SK-N-SH treated with all-trans-retinoic acid at 6 μM for 48 hours (cell line): ENCODE measurements around the gene NKAIN1.
"Not testable (repeated sequence)": the region's sequence is repeated elsewhere in the genome, so short reads cannot be mapped to it uniquely, and the experiment has no call there.

Source experiments
- ATAC-seq: fragments of 200-7000 bp; cut with Tn5 transposase; 3 replicates; pipeline ENCODE4 v1.9.1; 2020; ENCODE audit warnings: mild to moderate bottlenecking, moderate library complexity
- ARNTL ChIP-seq: fragments of 450-650 bp; formaldehyde crosslinking; IDR thresholded peaks from 2 replicates; pipeline ENCODE4 v1.5.0; 2020; ENCODE audit warnings: low read depth, mild to moderate bottlenecking, moderate library complexity, borderline replicate concordance
- BACH2 ChIP-seq: fragments of 250-450 bp; sonication (Bioruptor Pico); IDR thresholded peaks from 2 replicates; pipeline ENCODE4 v1.9.0; 2021; ENCODE audit warnings: mild to moderate bottlenecking, borderline replicate concordance
- CSDC2 ChIP-seq: fragments of 250-450 bp; sonication (Bioruptor Pico); IDR thresholded peaks from 2 replicates; pipeline ENCODE4 v1.5.0; 2020; ENCODE audit warnings: mild to moderate bottlenecking, moderate library complexity
- ESRRG ChIP-seq: fragments of 250-450 bp; sonication (Bioruptor Pico); IDR thresholded peaks from 2 replicates; pipeline ENCODE4 v1.6.1; 2021; ENCODE audit warnings: mild to moderate bottlenecking
- GLIS3 ChIP-seq: fragments of 250-450 bp; sonication (Bioruptor Pico); IDR thresholded peaks from 2 replicates; pipeline ENCODE4 v1.5.0; 2020; ENCODE audit warnings: mild to moderate bottlenecking, moderate library complexity
- ISL1 ChIP-seq: fragments of 250-450 bp; sonication (Bioruptor Pico); IDR thresholded peaks from 2 replicates; pipeline ENCODE4 v2.1.2; 2022; ENCODE audit warnings: mild to moderate bottlenecking, moderate library complexity
- OSR1 ChIP-seq: fragments of 250-450 bp; sonication (Bioruptor Pico); IDR thresholded peaks from 2 replicates; pipeline ENCODE4 v1.8.0; 2022; ENCODE audit warnings: moderate library complexity, mild to moderate bottlenecking, inconsistent platforms
- PPARA ChIP-seq: fragments of 250-450 bp; sonication (Bioruptor Pico); IDR thresholded peaks from 2 replicates; pipeline ENCODE4 v1.5.0; 2020; ENCODE audit warnings: mild to moderate bottlenecking, borderline replicate concordance
- RARB ChIP-seq: fragments of 250-450 bp; sonication (Bioruptor Pico); IDR thresholded peaks from 2 replicates; pipeline ENCODE4 v1.8.0; 2021; ENCODE audit warnings: mild to moderate bottlenecking, moderate library complexity
- SNAI2 ChIP-seq: fragments of 250-450 bp; sonication (Bioruptor Pico); IDR thresholded peaks from 2 replicates; pipeline ENCODE4 v1.5.0; 2020; ENCODE audit warnings: mild to moderate bottlenecking, moderate library complexity
- TCF4 ChIP-seq: fragments of 250-450 bp; sonication (Bioruptor Pico); IDR thresholded peaks from 2 replicates; pipeline ENCODE4 v1.8.0; 2021; ENCODE audit warnings: mild to moderate bottlenecking, moderate library complexity, borderline replicate concordance
- TOX ChIP-seq: fragments of 250-450 bp; sonication (Bioruptor Pico); IDR thresholded peaks from 2 replicates; pipeline ENCODE4 v1.8.0; 2021; ENCODE audit warnings: mild to moderate bottlenecking, moderate library complexity, borderline replicate concordance
- ZC3H10 ChIP-seq: fragments of 250-450 bp; sonication (Bioruptor Pico); IDR thresholded peaks from 2 replicates; pipeline ENCODE4 v1.5.1; 2021; ENCODE audit warnings: mild to moderate bottlenecking, moderate library complexity
- ZFP3 ChIP-seq: fragments of 250-450 bp; sonication (Bioruptor Pico); IDR thresholded peaks from 2 replicates; pipeline ENCODE4 v1.5.0; 2020; ENCODE audit warnings: mild to moderate bottlenecking, moderate library complexity
- ZFP30 ChIP-seq: fragments of 450-650 bp; formaldehyde crosslinking; IDR thresholded peaks from 2 replicates; pipeline ENCODE4 v1.5.0; 2022; ENCODE audit warnings: mild to moderate bottlenecking, moderate library complexity
- ZNF565 ChIP-seq: fragments of 450-650 bp; formaldehyde crosslinking; conservative IDR thresholded peaks from 2 replicates; pipeline ENCODE4 v1.5.0; 2020; ENCODE audit warnings: low read depth, mild to moderate bottlenecking, moderate library complexity
- ZNF70 ChIP-seq: fragments of 450-650 bp; formaldehyde crosslinking; IDR thresholded peaks from 2 replicates; pipeline ENCODE4 v1.5.0; 2020; ENCODE audit warnings: mild to moderate bottlenecking, moderate library complexity
- ZNF8 ChIP-seq: fragments of 450-650 bp; formaldehyde crosslinking; IDR thresholded peaks from 2 replicates; pipeline ENCODE4 v1.5.0; 2020; ENCODE audit warnings: mild to moderate bottlenecking, moderate library complexity
- TF ChIP-seq, protein P1 (sequence below): fragments of 250-450 bp; sonication (Bioruptor Pico); IDR thresholded peaks from 2 replicates; pipeline ENCODE4 v1.8.0; 2020; ENCODE audit warnings: mild to moderate bottlenecking, moderate library complexity, borderline replicate concordance
- TF ChIP-seq, protein P2 (sequence below): fragments of 250-450 bp; sonication (Bioruptor Pico); IDR thresholded peaks from 2 replicates; pipeline ENCODE4 v1.5.1; 2021; ENCODE audit warnings: mild to moderate bottlenecking, moderate library complexity
- TF ChIP-seq, protein P3 (sequence below): fragments of 250-450 bp; sonication (Bioruptor Pico); IDR thresholded peaks from 2 replicates; pipeline ENCODE4 v1.5.1; 2020; ENCODE audit warnings: low read depth, mild to moderate bottlenecking, moderate library complexity
- TF ChIP-seq, protein P4 (sequence below): fragments of 250-450 bp; sonication (Bioruptor Pico); IDR thresholded peaks from 2 replicates; pipeline ENCODE4 v1.8.0; 2021; ENCODE audit warnings: low read depth, mild to moderate bottlenecking, moderate library complexity, borderline replicate concordance

Gene NKAIN1

DNA sequence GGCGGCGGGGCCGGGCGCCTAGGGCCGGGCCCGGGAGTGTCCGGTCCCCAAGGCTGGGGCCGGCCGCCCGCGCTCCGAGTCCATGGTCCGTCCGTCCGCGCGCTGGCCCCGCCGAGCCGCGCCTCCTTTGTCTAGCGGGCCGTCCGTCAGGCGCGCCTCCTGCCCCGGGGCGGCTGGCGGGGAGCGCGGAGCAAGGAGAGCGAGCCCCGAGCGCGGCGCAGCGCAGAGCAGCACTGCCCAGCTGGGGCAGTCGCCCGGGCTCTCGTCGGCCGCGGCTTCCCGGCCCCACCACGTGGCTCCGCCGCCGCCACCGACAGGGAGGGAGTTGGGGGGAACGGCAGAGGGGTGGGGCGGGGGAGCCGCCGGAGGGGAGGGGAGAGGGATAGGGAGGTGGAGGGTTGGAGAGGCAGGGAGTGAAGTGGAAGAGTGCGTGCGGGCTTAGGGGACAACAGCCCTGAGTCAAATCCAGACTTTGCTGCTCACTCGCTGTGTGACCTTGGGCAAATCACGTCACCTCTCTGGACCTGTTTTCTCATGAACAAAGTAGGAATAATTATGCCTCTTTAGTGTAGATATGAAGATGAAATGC lies at the start of gene NKAIN1:
NKAIN1 (minus strand) TSS at position 235 of the 589 bp plus-strand sequence. CDS start 340 bp downstream, outside the sequence.
- ATAC-seq = peak; percentile 75
- TF ChIP-seq, protein P1, sequence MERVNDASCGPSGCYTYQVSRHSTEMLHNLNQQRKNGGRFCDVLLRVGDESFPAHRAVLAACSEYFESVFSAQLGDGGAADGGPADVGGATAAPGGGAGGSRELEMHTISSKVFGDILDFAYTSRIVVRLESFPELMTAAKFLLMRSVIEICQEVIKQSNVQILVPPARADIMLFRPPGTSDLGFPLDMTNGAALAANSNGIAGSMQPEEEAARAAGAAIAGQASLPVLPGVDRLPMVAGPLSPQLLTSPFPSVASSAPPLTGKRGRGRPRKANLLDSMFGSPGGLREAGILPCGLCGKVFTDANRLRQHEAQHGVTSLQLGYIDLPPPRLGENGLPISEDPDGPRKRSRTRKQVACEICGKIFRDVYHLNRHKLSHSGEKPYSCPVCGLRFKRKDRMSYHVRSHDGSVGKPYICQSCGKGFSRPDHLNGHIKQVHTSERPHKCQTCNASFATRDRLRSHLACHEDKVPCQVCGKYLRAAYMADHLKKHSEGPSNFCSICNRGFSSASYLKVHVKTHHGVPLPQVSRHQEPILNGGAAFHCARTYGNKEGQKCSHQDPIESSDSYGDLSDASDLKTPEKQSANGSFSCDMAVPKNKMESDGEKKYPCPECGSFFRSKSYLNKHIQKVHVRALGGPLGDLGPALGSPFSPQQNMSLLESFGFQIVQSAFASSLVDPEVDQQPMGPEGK = no peak
- TF ChIP-seq, protein P2, sequence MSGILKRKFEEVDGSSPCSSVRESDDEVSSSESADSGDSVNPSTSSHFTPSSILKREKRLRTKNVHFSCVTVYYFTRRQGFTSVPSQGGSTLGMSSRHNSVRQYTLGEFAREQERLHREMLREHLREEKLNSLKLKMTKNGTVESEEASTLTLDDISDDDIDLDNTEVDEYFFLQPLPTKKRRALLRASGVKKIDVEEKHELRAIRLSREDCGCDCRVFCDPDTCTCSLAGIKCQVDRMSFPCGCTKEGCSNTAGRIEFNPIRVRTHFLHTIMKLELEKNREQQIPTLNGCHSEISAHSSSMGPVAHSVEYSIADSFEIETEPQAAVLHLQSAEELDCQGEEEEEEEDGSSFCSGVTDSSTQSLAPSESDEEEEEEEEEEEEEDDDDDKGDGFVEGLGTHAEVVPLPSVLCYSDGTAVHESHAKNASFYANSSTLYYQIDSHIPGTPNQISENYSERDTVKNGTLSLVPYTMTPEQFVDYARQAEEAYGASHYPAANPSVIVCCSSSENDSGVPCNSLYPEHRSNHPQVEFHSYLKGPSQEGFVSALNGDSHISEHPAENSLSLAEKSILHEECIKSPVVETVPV (CRISPR knock-in tag) = no peak
- TF ChIP-seq ZC3H10 (CRISPR knock-in tag) (no peak), CSDC2 (CRISPR knock-in tag) (no peak), OSR1 (CRISPR knock-in tag) (no peak), TCF4 (CRISPR knock-in tag) (no peak), PPARA (CRISPR knock-in tag) (no peak), ISL1 (CRISPR knock-in tag) (no peak), SNAI2 (CRISPR knock-in tag) (no peak), ESRRG (CRISPR knock-in tag) (no peak)

DNA sequence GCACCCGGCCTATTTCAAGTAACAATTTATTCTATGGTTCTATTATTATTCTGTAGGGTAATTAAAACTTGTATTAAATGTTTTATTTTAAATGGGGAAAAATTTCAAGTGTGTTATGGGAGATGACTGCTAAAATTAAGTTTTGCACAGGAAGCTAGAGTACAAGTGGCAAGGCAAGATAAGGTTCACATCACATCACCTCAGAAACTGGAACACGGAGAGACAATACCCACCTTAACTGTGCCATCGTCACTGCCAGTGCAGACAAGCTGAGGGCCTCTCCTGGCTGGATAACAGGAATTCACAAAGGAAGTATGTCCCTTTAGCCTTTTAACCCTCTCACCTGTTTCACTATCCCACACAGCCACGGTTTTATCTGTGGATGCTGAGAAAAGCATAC lies 49.3 kb upstream of the NKAIN1 start:
- ATAC-seq = no peak
- TF ChIP-seq GLIS3 (CRISPR knock-in tag) (no peak), PPARA (CRISPR knock-in tag) (no peak), CSDC2 (CRISPR knock-in tag) (no peak), BACH2 (no peak), ZNF70 (no peak), TCF4 (CRISPR knock-in tag) (no peak), ZFP3 (CRISPR knock-in tag) (no peak), ZNF565 (CRISPR knock-in tag) (no peak), ARNTL (CRISPR knock-in tag) (no peak), RARB (CRISPR knock-in tag) (no peak), ISL1 (CRISPR knock-in tag) (no peak), TOX (CRISPR knock-in tag) (no peak), OSR1 (CRISPR knock-in tag) (no peak), ZNF8 (CRISPR knock-in tag) (no peak), ZFP30 (CRISPR knock-in tag) (no peak), ZC3H10 (CRISPR knock-in tag) (no peak)
- TF ChIP-seq, protein P3, sequence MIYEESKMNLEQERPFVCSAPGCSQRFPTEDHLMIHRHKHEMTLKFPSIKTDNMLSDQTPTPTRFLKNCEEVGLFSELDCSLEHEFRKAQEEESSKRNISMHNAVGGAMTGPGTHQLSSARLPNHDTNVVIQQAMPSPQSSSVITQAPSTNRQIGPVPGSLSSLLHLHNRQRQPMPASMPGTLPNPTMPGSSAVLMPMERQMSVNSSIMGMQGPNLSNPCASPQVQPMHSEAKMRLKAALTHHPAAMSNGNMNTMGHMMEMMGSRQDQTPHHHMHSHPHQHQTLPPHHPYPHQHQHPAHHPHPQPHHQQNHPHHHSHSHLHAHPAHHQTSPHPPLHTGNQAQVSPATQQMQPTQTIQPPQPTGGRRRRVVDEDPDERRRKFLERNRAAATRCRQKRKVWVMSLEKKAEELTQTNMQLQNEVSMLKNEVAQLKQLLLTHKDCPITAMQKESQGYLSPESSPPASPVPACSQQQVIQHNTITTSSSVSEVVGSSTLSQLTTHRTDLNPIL (CRISPR knock-in tag) = no peak
- TF ChIP-seq, protein P4, sequence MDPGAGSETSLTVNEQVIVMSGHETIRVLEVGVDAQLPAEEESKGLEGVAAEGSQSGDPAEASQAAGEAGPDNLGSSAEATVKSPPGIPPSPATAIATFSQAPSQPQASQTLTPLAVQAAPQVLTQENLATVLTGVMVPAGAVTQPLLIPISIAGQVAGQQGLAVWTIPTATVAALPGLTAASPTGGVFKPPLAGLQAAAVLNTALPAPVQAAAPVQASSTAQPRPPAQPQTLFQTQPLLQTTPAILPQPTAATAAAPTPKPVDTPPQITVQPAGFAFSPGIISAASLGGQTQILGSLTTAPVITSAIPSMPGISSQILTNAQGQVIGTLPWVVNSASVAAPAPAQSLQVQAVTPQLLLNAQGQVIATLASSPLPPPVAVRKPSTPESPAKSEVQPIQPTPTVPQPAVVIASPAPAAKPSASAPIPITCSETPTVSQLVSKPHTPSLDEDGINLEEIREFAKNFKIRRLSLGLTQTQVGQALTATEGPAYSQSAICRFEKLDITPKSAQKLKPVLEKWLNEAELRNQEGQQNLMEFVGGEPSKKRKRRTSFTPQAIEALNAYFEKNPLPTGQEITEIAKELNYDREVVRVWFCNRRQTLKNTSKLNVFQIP = no peak

DNA sequence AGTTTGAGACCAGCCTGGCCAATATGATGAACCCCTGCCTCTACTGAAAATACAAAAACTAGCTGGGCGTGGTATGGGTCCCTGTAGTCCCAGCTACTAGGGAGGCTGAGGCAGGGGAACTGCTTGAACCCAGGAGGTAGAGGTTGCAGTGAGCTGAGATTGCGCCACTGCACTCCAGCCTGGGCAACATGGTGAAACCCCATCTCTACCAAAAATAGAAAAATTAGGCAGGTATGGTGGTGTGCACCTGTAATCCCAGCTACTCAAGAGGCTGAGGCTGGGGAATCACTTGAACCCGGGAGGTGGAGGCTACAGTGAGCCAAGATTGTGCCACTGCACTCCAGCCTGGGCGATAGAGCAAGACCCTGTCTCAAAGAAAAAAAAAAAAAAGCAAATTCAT lies 48.1 kb upstream of the NKAIN1 start:
- not testable (repeated sequence) for ATAC-seq

DNA sequence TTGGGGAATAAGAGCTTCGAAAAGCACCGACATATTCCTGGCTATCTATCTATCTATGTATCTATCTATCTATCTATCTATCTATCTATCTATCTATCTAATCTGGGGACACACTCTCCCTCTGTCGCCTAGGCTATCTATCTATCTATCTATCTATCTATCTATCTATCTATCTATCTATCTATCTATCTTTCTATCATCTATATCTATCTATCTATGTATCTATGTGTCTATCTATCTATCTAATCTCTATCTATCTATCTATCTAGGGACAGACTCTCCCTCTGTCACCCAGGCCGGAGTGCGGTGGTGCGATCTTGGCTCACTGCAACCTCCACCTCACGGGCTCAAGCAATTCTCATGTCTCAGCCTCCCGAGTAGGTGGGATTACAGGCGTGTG lies 42.7 kb upstream of the NKAIN1 start:
- ATAC-seq = not testable (repeated sequence)

DNA sequence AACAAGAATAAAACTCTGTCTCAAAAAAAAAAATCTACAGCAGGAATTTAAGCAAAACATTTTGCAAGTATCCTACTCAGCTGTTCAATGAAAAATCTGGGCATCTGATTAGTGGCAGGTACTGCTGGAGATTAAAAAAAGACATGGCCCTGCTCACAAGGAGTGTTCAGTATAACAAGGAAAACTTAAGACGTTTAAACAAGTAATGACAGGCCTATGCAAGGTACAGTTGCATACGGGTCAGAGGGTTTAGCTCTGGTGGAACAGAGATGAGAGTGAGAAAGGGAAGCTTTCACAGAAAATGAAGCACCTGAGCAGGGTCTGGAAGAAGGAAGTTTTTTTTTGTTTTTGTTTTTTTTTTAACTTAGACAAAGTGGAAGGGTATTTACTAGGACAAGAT lies 33.9 kb upstream of the NKAIN1 start:
- TF ChIP-seq, protein P3 (CRISPR knock-in tag) = no peak
- TF ChIP-seq BACH2 (no peak), PPARA (CRISPR knock-in tag) (no peak), TOX (CRISPR knock-in tag) (no peak), ZNF8 (CRISPR knock-in tag) (no peak), ZNF70 (no peak), ISL1 (CRISPR knock-in tag) (no peak), ZFP3 (CRISPR knock-in tag) (no peak), TCF4 (CRISPR knock-in tag) (no peak)
- ATAC-seq = no peak
